ENCODE data around the gene SRGN. TPM values are rescaled to one million over a fixed set of nuclear protein-coding genes. Genes with fewer than 3 reads are reported as not detected.

Gene SRGN
- total and polyA plus RNA-seq, 2 donors (not counting 1 experiment from before 2014, with no cell fraction given): 47.3 to 52.3 TPM

GRCh38 chr10:69055241-69055640 is 32.7 kb upstream of the SRGN start:
- H3K27ac Mint-ChIP-seq: no peak overlapping the region
- peaks cover 19% of the 10 kb centered on the region for H3K4me1 Mint-ChIP-seq
- no peak for ATAC-seq (ENCODE audit: low read depth)
- Histone ChIP-seq H3K36me3 (replicated peaks in 1 of 2; ENCODE audit: control extremely low read depth in 1 of 2, control insufficient read depth in 1 of 2, extremely low read depth in 1 of 2, insufficient read depth in 2 of 2, low read length in 1 of 2) (no peaks in the 10 kb centered on the region), H3K9ac (ENCODE audit: low read length) (no peak overlapping the region), H3K4me3 (ENCODE audit: control extremely low read depth in 1 of 5, extremely low read depth in 1 of 5, insufficient read depth in 1 of 5, low read depth in 2 of 5, low read length in 4 of 5) (no peak overlapping the region), H3K4me1 (ENCODE audit: control insufficient read depth in 2 of 2, insufficient read depth in 2 of 2, low read length in 2 of 2) (peaks cover 0 to 9% of the 10 kb centered on the region in 2 donors), H3K4me2 (replicated peaks; ENCODE audit: low read depth, low read length, poor library complexity, severe bottlenecking) (no peak overlapping the region), H3K79me2 (ENCODE audit: control insufficient read depth, insufficient read depth, low read length) (no peaks in the 10 kb centered on the region), H2AFZ (ENCODE audit: insufficient read depth, low read depth, low read length, poor library complexity, severe bottlenecking) (no peak overlapping the region), H3K9me3 (ENCODE audit: control extremely low read depth in 1 of 3, control insufficient read depth in 2 of 3, insufficient read depth in 1 of 3, low read length in 2 of 3) (no peaks in the 10 kb centered on the region), H4K20me1 (ENCODE audit: control insufficient read depth, insufficient read depth, low read length, poor library complexity, severe bottlenecking) (no peaks in the 10 kb centered on the region), H3K27me3 (replicated peaks in 1 of 4; ENCODE audit: control extremely low read depth in 1 of 4, control insufficient read depth in 3 of 4, insufficient read depth in 4 of 4, low read length in 3 of 4) (no peaks in the 10 kb centered on the region), H3K27ac (ENCODE audit: low read length in 2 of 2) (no peak overlapping the region)
- ChIA-PET POLR2A (no interaction called here), CTCF (no interaction called here)
- intact Hi-C loops (cut with micrococcal nuclease): no loop called here
- no peaks in the 10 kb centered on the region for H3K27me3 Mint-ChIP-seq
- WGBS (ENCODE audit: insufficient coverage): no CpG with 5 or more reads among the region's 2 CpGs
- no peak for TF ChIP-seq CTCF (IDR thresholded peaks at IDR 0.05)
- TF ChIP-seq EZH2 (IDR thresholded peaks at IDR 0.05; ENCODE audit: borderline replicate concordance, insufficient read depth, low read depth, low read length, poor library complexity, severe bottlenecking): no peak
- DNase-seq: no peak
- H3K4me3 Mint-ChIP-seq: no peak overlapping the region
- no peaks in the 10 kb centered on the region for H3K9me3 Mint-ChIP-seq (ENCODE audit: insufficient read depth)

- Histone ChIP-seq H3K4me1 (ENCODE audit: control insufficient read depth in 2 of 2, insufficient read depth in 2 of 2, low read length in 2 of 2) (peaks cover 0 to 9% of the 10 kb centered on the region in 2 donors), H3K4me3 (ENCODE audit: control extremely low read depth in 1 of 5, extremely low read depth in 1 of 5, insufficient read depth in 1 of 5, low read depth in 2 of 5, low read length in 4 of 5) (no peak overlapping the region), H2AFZ (ENCODE audit: insufficient read depth, low read depth, low read length, poor library complexity, severe bottlenecking) (no peak overlapping the region), H3K36me3 (replicated peaks in 1 of 2; ENCODE audit: control extremely low read depth in 1 of 2, control insufficient read depth in 1 of 2, extremely low read depth in 1 of 2, insufficient read depth in 2 of 2, low read length in 1 of 2) (no peaks in the 10 kb centered on the region), H3K27me3 (replicated peaks in 1 of 4; ENCODE audit: control extremely low read depth in 1 of 4, control insufficient read depth in 3 of 4, insufficient read depth in 4 of 4, low read length in 3 of 4) (no peaks in the 10 kb centered on the region), H3K27ac (ENCODE audit: low read length in 2 of 2) (no peak overlapping the region), H3K9me3 (ENCODE audit: control extremely low read depth in 1 of 3, control insufficient read depth in 2 of 3, insufficient read depth in 1 of 3, low read length in 2 of 3) (no peaks in the 10 kb centered on the region), H4K20me1 (ENCODE audit: control insufficient read depth, insufficient read depth, low read length, poor library complexity, severe bottlenecking) (no peaks in the 10 kb centered on the region), H3K4me2 (replicated peaks; ENCODE audit: low read depth, low read length, poor library complexity, severe bottlenecking) (no peak overlapping the region), H3K79me2 (ENCODE audit: control insufficient read depth, insufficient read depth, low read length) (no peaks in the 10 kb centered on the region), H3K9ac (ENCODE audit: low read length) (no peak overlapping the region)
- POLR2A ChIA-PET: no interaction called here
- ATAC-seq (ENCODE audit: low read depth): no peak
- 94% methylated on average over 5 of the region's 7 CpGs for WGBS (ENCODE audit: insufficient coverage)
- no peak overlapping the region for H3K4me3 Mint-ChIP-seq
- H3K27me3 Mint-ChIP-seq: no peaks in the 10 kb centered on the region
- peaks cover 19% of the 10 kb centered on the region for H3K4me1 Mint-ChIP-seq
- no peaks in the 10 kb centered on the region for H3K9me3 Mint-ChIP-seq (ENCODE audit: insufficient read depth)
- CTCF ChIA-PET: no interaction called here
- DNase-seq: no peak
- intact Hi-C loops (cut with micrococcal nuclease): no loop called here
- H3K27ac Mint-ChIP-seq: no peak overlapping the region
- TF ChIP-seq CTCF (IDR thresholded peaks at IDR 0.05) (no peak), EZH2 (IDR thresholded peaks at IDR 0.05; ENCODE audit: borderline replicate concordance, insufficient read depth, low read depth, low read length, poor library complexity, severe bottlenecking) (no peak)
Measured at GRCh38 chr10:69056129-69056528, 31.8 kb upstream of the SRGN start.
